GM18499 (cell line): ENCODE measurements around the gene TSPAN6.

Experiments
- ATAC-seq: cut with Tn5 transposase; IDR thresholded peaks from one replicate; pipeline ENCODE4 v1.9.1; 2021; ENCODE audit warnings: moderate number of reproducible peaks; ENCODE audit not compliant: insufficient read depth, unreplicated experiment

The TSPAN6 gene

DNA sequence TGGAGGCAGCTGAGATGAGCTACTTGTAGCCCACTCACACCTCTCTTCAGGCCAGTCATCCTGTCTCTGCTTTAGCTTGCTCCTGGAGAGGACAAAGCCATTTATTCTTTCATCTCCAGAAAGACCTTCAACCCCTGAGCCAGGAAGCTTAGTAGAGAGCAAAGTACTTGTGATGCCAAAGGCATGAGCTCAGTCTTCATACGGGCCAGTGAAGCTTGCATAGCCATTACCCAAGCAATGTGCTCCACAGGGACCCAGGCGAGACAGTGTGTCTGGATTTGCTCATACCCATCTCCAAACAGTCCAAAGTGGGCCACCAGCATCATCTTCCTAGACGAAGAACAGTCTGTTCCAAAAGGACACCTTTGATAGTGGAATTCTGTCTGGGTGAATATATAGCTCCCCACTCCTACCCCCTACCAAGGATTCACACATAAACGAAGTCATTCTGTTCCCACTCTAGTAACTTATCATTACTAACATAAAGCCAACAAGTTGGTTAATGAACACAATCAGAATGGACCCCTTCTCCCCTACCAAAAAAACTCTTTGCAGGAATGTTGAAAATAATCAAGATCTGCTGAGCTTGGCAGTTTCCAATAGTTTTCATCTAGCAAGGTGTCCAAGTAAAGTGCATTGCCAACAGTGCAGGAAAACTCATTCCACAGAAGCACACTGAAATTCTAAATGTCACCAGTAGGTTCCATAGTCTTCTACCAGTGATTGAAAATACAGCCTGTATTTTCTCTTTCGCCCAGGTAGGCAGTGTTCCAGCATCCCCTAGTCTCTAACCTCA lies 45.2 kb downstream of the TSPAN6 start:
- no peak for ATAC-seq

DNA sequence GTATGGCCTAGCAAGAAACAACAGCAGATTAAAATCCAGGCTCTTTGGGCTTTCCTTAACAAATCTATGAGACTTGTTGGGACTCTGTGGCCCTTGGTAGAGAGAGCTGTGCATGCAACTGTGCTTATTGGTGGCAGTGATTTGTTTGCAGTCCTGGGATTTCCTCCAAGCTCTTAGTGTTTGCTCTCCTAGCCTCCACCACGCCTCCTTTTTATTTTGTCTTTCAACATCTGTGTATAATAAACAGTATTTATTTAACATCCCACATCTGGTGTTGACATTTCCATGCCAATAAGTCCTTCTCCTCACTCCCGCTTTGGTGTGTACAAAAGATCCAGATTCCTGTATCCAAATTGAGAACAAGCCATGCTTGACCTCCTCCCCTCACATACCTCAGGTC lies 48.7 kb downstream of the TSPAN6 start:
- no peak for ATAC-seq

DNA sequence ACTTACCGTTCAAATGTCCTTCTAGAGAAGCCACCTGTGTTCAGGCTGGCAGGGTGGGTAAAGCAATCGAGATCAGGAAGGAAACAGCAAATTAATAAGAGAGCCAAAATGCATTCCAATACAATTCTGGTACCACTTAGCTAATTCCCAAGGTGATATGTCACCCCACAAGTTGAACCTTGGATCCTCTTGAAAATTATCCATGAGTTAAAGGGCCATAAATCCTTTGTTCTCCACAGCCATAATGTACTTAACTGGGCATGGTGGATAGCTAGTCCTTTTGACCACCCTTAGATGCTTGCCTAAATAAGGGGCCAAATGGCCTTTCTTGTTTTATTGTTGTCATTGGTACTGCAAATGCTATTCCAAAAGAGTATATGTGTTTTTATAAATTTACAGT lies 49.9 kb downstream of the TSPAN6 start:
- ATAC-seq, result no peak

DNA sequence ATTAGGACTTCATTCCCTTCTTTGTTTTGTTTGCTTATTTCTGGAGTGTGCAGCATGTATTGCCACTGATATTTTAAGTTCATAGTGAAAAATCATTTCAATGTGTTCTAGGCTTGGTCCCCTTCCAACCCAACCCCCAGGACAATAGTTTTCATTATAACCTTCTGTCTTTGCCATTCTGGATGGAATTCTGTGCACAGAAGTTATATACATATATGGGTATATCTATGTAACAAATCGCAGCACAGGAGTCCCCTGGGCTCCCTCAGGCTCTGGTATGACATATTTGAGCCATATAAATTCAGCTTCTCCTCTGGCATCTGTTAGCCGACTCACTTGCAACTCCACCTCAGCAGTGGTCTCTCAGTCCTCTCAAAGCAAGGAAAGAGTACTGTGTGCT lies 52.0 kb downstream of the TSPAN6 start, which contains the start of gene TNMD:
TNMD (plus strand) TSS at position 326 of the 400 bp plus-strand sequence. CDS start 83 bp downstream, outside the sequence.
- no peak for ATAC-seq
